ENCODE data around the gene PTPRN2. TPM values are rescaled to one million over a fixed set of nuclear protein-coding genes. Genes with fewer than 3 reads are reported as not detected.

The PTPRN2 gene
- total RNA-seq, 1 experiment from 2014 or later: 2.1 TPM

DNA sequence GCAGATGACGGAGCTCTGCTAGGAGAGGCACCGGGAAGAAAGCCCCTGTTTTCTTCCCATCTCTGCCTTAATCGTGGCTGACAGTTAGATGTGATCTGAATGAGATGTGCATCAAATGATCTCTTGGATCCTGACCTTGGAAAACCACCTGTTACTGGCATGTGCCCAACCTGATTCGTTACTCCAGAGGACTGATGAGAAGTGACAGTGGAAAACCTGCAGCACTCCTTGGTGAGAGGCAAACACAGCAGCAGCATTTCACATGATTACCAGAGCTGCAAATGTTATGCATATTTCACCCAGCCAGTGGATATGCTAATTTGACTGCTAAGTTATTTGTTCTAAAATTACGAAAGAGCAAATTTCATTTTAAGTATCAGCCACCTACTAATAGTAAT, 95.3 kb downstream of the PTPRN2 start:
- H3K4me1 ChIP-seq (ENCODE audit: control insufficient read depth in 1 of 2, insufficient read depth in 2 of 2, low read length in 2 of 2): peaks cover 0 to 5% of the 10 kb centered on the region in 2 experiments; a peak in 1 of 4 replicates
- intact Hi-C loops (cut with micrococcal nuclease): no loop called here
- TF ChIP-seq RAD21 (IDR thresholded peaks at IDR 0.05; ENCODE audit: low read depth): no peak
- TF ChIP-seq ELF1 (IDR thresholded peaks at IDR 0.05; ENCODE audit: borderline replicate concordance, low read depth): no peak
- TF ChIP-seq POLR2AphosphoS5 (IDR thresholded peaks at IDR 0.05; ENCODE audit: low read depth, low read length): no peak
- H3K4me3 ChIP-seq (replicated peaks in 1 of 2; ENCODE audit: low read depth in 1 of 2, low read length in 2 of 2): no peak overlapping the region
- no peaks in the 10 kb centered on the region for H3K27me3 ChIP-seq (ENCODE audit: insufficient read depth, low read length)
- no peak overlapping the region for H3K4me2 ChIP-seq (ENCODE audit: low read length)
- BruUV-seq (replicated peaks): no TSS peak
- CTCF ChIA-PET: no interaction called here
- H3K27ac ChIP-seq (ENCODE audit: low read depth, low read length): no peak overlapping the region
- no peaks in the 10 kb centered on the region for H3K9me3 ChIP-seq (ENCODE audit: control insufficient read depth in 1 of 2, insufficient read depth in 1 of 2, low read depth in 1 of 2, low read length in 2 of 2)
- no peak overlapping the region for H2AFZ ChIP-seq (ENCODE audit: low read depth, low read length, poor library complexity, severe bottlenecking)
- H4K20me1 ChIP-seq (ENCODE audit: insufficient read depth): no peaks in the 10 kb centered on the region
- no peaks in the 10 kb centered on the region for H3K79me2 ChIP-seq (ENCODE audit: insufficient read depth, low read length)
- DNase-seq (ENCODE audit: low read depth, low spot score) (no peak), ATAC-seq (no peak)
- no peak overlapping the region for H3K9ac ChIP-seq (ENCODE audit: low read length)
- no peaks in the 10 kb centered on the region for H3K36me3 ChIP-seq (ENCODE audit: control insufficient read depth in 1 of 2, insufficient read depth in 2 of 2, low read length in 2 of 2)
- H3K9me2 ChIP-seq (ENCODE audit: insufficient read depth): no peaks in the 10 kb centered on the region
- RAD21 ChIA-PET (ENCODE audit: low non-redundant PET in 1 of 2, low total read pairs in 2 of 2, uncharacterized antibody in 2 of 2, unreplicated experiment in 2 of 2): no interaction called here
- POLR2A ChIA-PET: no interaction called here

DNA sequence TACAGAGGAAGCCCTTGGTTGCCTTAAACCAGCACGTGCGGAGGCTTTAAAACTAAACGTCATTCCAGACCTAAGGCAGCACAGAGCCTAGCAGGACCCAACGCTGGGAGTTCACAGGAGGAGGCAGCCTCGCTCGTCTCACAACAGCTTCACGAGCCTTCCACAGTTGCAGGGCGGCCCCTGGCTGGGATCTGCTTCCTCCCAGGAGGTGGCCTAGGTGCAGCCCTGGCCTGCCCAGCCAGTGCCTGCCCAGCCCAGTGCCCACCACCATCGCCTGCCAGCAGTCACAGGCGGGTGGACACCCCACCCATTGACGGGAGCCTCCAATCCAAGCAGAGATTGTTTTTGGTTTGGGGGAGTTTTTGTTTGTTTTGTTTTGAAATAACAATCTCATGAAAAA, 96.5 kb downstream of the PTPRN2 start:
- POLR2A ChIA-PET: no interaction called here
- H4K20me1 ChIP-seq (ENCODE audit: insufficient read depth): no peaks in the 10 kb centered on the region
- ATAC-seq: no peak
- H3K9me2 ChIP-seq (ENCODE audit: insufficient read depth): no peaks in the 10 kb centered on the region
- no peak overlapping the region for H3K27ac ChIP-seq (ENCODE audit: low read depth, low read length)
- RAD21 ChIA-PET (ENCODE audit: low non-redundant PET in 1 of 2, low total read pairs in 2 of 2, uncharacterized antibody in 2 of 2, unreplicated experiment in 2 of 2): no interaction called here
- no peaks in the 10 kb centered on the region for H3K27me3 ChIP-seq (ENCODE audit: insufficient read depth, low read length)
- H3K4me1 ChIP-seq (ENCODE audit: control insufficient read depth in 1 of 2, insufficient read depth in 2 of 2, low read length in 2 of 2): peaks cover 0 to 5% of the 10 kb centered on the region in 2 experiments; a peak in 1 of 4 replicates
- H3K9ac ChIP-seq (ENCODE audit: low read length): no peak overlapping the region
- BruUV-seq (replicated peaks): no TSS peak
- H3K79me2 ChIP-seq (ENCODE audit: insufficient read depth, low read length): no peaks in the 10 kb centered on the region
- CTCF ChIA-PET: no interaction called here
- TF ChIP-seq ZFX (IDR thresholded peaks at IDR 0.05) (no peak), ZNF274 (IDR thresholded peaks at IDR 0.05; ENCODE audit: low read depth, low read length) (no peak), SP1 (IDR thresholded peaks at IDR 0.05; ENCODE audit: low read depth) (no peak), POLR2AphosphoS5 (IDR thresholded peaks at IDR 0.05; ENCODE audit: low read depth, low read length) (no peak), EZH2phosphoT487 (IDR thresholded peaks at IDR 0.05; ENCODE audit: borderline replicate concordance) (no peak), POLR2A (IDR thresholded peaks at IDR 0.05; ENCODE audit: borderline replicate concordance, extremely low read depth, insufficient read depth, insufficient read length) (no peak)
- TF ChIP-seq, protein P1, sequence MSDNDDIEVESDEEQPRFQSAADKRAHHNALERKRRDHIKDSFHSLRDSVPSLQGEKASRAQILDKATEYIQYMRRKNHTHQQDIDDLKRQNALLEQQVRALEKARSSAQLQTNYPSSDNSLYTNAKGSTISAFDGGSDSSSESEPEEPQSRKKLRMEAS (IDR thresholded peaks at IDR 0.05): no peak
- TF ChIP-seq, protein P2, sequence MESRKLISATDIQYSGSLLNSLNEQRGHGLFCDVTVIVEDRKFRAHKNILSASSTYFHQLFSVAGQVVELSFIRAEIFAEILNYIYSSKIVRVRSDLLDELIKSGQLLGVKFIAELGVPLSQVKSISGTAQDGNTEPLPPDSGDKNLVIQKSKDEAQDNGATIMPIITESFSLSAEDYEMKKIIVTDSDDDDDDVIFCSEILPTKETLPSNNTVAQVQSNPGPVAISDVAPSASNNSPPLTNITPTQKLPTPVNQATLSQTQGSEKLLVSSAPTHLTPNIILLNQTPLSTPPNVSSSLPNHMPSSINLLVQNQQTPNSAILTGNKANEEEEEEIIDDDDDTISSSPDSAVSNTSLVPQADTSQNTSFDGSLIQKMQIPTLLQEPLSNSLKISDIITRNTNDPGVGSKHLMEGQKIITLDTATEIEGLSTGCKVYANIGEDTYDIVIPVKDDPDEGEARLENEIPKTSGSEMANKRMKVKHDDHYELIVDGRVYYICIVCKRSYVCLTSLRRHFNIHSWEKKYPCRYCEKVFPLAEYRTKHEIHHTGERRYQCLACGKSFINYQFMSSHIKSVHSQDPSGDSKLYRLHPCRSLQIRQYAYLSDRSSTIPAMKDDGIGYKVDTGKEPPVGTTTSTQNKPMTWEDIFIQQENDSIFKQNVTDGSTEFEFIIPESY (IDR thresholded peaks at IDR 0.05; ENCODE audit: extremely low read depth, insufficient replicate concordance, low read length): no peak
- H3K36me3 ChIP-seq (ENCODE audit: control insufficient read depth in 1 of 2, insufficient read depth in 2 of 2, low read length in 2 of 2): no peaks in the 10 kb centered on the region
- no peaks in the 10 kb centered on the region for H3K9me3 ChIP-seq (ENCODE audit: control insufficient read depth in 1 of 2, insufficient read depth in 1 of 2, low read depth in 1 of 2, low read length in 2 of 2)
- intact Hi-C loops (cut with micrococcal nuclease): no loop called here
- H3K4me3 ChIP-seq (replicated peaks in 1 of 2; ENCODE audit: low read depth in 1 of 2, low read length in 2 of 2): no peak overlapping the region
- H3K4me2 ChIP-seq (ENCODE audit: low read length): no peak overlapping the region
- DNase-seq (ENCODE audit: low read depth, low spot score): no peak
- no peak overlapping the region for H2AFZ ChIP-seq (ENCODE audit: low read depth, low read length, poor library complexity, severe bottlenecking)
